HG03025 (cell line): ENCODE data around the gene UBA1.
"Not testable (repeated sequence)": the region's sequence is repeated elsewhere in the genome, so short reads cannot be mapped to it uniquely, and the experiment has no call there.

Experiments used
- ATAC-seq: cut with Tn5 transposase; IDR thresholded peaks from one replicate; pipeline ENCODE4 v1.9.1; 2021; ENCODE audit warnings: mild to moderate bottlenecking, moderate library complexity; ENCODE audit not compliant: unreplicated experiment, low FRiP score

The UBA1 gene

GRCh38 chrX:47247206-47247998 lies 53.8 kb downstream of the UBA1 start:
- no peak for ATAC-seq

DNA sequence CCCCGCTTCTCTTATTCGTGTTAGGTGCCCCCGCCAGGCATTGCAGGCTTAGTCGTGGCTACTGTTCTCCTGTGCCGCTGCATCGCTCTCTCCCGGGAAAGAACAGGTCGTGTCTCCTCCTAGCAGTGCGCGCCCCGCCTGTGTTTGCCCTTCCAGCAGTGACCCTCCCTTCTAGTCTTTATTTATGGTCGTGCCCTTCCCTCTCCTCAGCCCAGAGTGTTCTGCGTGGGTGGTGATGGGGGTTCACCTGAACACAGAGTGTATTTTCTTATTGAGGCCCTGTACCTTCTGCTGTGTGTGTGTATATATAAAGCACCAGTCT lies 54.3 kb downstream of the UBA1 start:
- no peak for ATAC-seq

- ATAC-seq, result no peak
Observed at GRCh38 chrX:47248576-47248975, 54.9 kb downstream of the UBA1 start.

- no peak for ATAC-seq
Observed at GRCh38 chrX:47250017-47250347, 56.4 kb downstream of the UBA1 start.

DNA sequence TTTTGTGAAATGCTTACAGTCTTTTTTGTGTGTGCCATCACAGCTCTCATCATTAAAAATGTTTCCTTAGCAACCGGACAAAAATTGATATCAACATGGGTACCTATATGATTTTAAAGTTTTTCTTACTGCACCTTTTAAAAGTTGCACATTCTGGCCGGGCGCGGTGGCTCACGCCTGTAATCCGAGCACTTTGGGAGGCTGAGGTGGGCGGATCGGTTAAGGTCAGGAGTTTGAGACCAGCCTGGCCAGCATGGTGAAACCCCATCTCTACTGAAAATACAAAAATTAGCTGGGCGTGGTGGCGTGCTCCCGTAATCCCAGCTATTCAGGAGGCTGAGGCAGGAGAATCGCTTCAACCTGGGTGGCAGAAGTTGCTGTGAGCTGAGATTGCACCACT lies 64.0 kb downstream of the UBA1 start:
- not testable (repeated sequence) for ATAC-seq
